Activated CD8-positive, alpha-beta memory T cell treated with anti-CD3 and anti-CD28 coated beads, Interleukin-2, amount 50 U/mL, for 1 hour (primary cell): ENCODE results near the gene CAT.
"Not testable (repeated sequence)": the region's sequence is repeated elsewhere in the genome, so short reads cannot be mapped to it uniquely, and the experiment has no call there.

ENCODE experiments used
- DNase-seq: peaks from one replicate; pipeline ENCODE4 v3.0.0-alpha.2; 2020; ENCODE audit errors: extremely low read depth

The CAT gene

GRCh38 chr11:34438529-34439507 lies at the start of gene CAT:
Gene CAT (plus strand): TSS chr11:34438934. CDS start chr11:34439014, 80 bp downstream.
- peak; percentile 93 for DNase-seq

DNA sequence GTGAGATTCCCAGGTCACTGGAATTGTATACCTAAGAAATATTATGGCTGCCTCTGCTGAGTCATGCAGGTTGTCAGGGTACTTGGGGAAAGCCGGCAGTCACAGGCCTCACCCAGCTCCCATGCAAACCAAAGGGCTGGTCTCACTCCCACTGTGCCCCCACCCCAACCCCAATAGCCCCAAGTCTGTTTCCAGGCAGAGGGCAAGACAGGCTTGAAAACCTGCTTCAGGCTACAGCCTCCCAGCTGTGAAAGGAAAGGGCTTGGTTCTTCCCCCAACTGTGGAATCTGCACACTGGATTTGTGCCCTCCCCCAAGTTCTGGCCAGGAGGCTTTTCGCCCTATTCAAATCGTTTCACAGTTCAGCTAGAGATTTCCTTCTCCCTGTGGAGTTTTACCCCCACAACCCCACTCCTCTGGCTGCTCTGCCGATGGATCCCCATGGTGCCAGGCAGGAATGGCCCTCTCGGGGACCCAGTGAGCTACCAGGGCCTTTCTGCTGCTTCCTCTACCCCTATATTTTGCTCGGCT lies 43.9 kb upstream of the CAT start:
- DNase-seq, result no peak

GRCh38 chr11:34395916-34396550 lies 42.7 kb upstream of the CAT start:
- DNase-seq, result no peak

GRCh38 chr11:34397120-34397519 lies 41.6 kb upstream of the CAT start:
- no peak for DNase-seq

DNA sequence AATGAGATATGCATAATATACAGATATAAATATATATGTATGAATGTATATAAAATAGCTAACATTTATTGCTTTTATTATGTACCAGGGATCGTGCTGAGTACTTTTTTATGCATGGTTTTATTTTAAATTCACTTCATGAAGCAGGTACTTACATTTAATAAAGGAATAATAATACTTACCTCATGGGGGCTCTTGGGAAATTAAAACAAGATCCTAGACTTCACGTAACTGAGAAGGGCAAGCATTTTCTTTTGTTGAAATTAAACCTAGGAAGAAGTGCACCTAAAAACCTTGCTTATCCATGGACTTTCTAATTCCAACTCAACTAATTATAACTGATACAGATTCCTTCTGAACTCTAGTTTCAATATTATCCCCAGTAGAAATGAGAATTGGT lies 40.9 kb upstream of the CAT start:
- no peak for DNase-seq

- DNase-seq, result no peak
Measured at GRCh38 chr11:34403431-34403830, 35.3 kb upstream of the CAT start.

DNA sequence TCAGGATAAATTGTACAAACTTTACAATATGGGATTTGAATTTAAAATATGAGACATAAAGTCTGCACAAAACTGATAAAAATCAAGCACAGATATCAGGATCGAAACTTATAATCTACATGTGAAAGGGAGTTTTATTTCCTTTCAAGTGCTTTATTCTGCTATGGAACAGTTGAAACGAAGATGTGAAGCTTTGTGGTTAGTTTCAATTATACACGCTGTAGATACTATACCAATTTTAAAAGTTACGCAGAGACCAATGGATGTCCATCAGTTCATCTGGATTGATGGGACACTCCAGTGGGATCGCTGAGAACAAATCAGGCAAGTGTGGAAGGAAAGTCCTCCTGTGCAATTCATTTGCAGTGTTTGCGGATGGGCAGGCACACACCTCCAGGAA lies 34.5 kb upstream of the CAT start:
- DNase-seq, result no peak

- DNase-seq, result no peak
Measured at GRCh38 chr11:34405079-34405858, 33.5 kb upstream of the CAT start.

DNA sequence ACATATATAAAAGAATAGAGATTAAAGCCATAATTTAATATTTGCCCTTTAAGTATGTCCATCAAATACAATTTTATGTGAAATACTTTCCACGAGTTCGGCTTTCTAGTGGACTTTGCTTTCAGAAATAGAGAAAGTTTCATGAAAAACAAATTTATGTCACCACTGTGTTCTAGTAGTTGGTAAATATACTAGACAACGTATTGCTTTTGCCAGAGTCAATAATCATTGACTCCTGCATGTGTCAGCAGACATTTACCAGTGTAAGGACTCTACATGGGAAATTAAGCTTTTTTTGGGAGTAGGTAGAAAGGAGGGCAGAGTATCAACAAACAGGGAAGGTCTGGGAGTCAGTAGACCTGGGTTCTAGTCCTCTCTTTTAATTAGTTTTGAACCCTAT lies 32.3 kb upstream of the CAT start:
- no peak for DNase-seq

GRCh38 chr11:34407121-34407813 lies 31.5 kb upstream of the CAT start:
- DNase-seq, result no peak

DNA sequence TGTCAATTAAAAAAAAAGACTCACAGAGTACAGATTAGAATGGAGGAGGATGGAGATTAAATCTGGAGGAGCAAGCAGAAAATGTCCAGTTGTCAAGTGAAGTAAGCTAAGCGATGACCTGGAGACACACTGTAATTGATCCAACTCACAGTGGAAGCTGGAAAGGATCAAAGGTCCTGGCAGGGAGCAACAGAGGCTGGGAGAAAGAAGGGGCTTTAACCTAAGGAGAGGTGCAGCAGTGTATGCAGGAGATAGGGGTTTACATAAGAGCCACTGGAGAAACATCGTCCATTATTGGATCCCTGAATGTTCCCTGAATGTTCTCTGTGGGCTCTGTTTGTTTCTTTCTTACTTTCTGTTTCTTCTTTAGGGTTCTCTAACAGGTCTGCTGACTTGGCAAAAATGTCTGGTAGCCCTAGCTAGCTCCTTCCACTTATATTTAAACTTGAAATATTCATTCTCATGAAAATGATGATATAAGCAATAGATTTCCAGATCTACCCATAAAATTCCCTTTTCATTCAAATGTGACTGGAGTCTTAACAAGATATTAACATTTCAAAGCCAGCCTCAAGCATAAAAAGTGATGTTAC lies 30.1 kb upstream of the CAT start:
- no peak for DNase-seq

GRCh38 chr11:34411111-34411510 lies 27.6 kb upstream of the CAT start:
- no peak for DNase-seq

DNA sequence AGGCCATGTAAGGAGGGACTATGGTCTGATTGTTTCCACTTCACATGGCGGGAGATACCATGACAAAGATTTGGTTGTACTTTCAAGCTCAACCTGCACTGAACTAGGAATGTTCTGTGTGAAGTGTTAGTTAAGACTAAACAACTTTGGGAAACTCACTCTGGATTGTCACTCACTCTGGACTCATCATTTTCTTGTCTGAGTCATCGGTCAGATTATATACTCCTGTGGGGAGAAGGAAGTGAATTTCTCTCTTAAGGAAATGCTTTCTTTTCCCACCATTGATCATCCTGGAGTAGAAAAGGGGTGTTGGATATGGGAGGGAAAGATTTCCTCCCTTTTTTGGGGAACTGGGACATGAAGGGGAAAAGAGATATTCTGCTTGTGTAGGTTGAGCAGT lies 26.9 kb upstream of the CAT start:
- no peak for DNase-seq

DNA sequence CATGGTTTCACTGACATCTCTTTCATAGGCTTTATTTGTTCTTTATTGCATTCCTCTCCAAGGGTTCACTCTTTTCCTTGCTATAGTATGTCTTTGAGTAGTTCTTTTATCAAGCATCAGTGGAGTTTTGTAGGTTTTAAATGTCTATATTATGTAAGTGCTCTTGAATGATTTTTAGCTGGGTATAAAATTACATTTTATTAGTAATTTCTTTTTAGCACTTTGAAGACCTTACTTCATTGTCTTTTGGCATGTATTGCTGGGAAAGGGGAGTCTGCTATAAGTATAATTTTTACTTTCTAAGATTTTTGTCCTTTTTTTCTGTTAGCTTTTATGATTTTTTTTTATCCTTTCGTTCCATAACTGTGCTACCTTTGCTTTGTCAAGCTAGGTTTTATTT lies 25.5 kb upstream of the CAT start:
- DNase-seq, result no peak

- DNase-seq, result no peak
Measured at GRCh38 chr11:34415538-34415937, 23.2 kb upstream of the CAT start.

- DNase-seq, result no peak
Measured at GRCh38 chr11:34416088-34416487, 22.6 kb upstream of the CAT start.

DNA sequence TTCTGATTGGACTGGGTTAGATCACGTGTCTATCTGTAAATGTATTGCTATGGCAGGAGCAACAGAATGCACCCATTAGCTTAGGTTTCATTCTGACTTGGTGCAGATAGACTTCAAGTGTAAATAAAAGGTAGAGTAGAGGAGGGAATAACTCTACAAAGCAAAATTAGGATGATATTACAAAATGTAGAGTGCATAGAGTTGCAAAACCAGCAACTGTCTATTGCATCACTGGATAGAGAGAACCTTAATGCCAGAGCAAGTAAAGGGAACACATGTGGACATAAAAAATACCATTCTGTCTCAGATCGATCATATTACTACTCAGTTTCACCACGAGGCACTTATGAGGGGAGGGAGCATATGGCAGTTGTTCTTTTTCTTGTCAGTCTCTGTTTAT lies 22.0 kb upstream of the CAT start:
- DNase-seq, result no peak

GRCh38 chr11:34417202-34417601 lies 21.5 kb upstream of the CAT start:
- no peak for DNase-seq

DNA sequence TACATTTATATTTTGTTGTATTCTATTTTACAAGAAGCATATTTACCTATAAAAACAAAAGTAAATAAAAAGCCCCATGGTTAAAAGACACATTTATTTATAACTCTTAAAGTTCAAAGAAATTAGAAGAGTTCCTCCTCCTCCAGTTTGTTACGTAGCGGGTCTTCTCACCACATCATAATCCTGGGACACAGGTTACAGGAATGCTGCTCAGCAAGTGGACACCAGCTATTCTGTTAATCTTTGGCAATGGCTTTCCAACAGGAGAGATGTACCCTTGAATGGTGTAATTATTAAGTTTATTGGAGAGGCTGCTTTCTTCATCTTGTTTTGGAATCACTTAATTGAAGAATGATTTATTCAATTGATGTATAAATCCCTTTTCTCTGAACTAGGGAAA lies 19.6 kb upstream of the CAT start:
- no peak for DNase-seq

DNA sequence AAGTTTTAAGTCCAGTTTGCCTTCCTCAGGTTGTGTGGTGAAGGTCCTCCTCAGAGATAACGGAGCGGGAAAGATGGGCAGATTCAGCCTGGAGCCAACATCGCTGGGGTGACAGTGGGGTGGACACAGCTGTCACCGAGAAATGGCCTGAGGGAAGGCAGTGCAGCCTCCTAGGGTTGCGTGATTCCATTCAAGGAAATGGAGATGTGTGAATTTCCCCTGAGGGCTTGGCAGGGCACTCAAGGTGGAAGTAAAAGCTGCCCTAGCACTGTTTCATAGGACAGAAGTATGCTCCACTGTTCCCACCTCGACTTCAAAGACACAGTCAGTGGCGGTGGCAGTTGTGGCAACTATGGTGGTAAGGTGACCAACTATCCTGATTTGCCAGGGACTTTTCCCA lies 15.4 kb upstream of the CAT start:
- no peak for DNase-seq

- not testable (repeated sequence) for DNase-seq
Measured at GRCh38 chr11:34424826-34425225, 13.9 kb upstream of the CAT start.
